Natural killer cell (primary cell): Measurements from ENCODE around the gene DEPDC1. TPM values are rescaled to one million over a fixed set of nuclear protein-coding genes. Genes with fewer than 3 reads are reported as not detected.

ENCODE experiments used
- ATAC-seq, 3 donors: fragments of 150-1000 bp in 2 of 3; fragments of 200-7000 bp in 1 of 3; cut with Tn5 transposase; 1 replicate in 1 of 3; 2 replicates in 2 of 3; pipeline ENCODE4 v1.10.0; 2021; ENCODE audit warnings: mild to moderate bottlenecking in 2 of 3, moderate library complexity in 2 of 3
- DNase-seq, 2 donors: peaks; one replicate each; pipeline versions ENCODE4 v3.0.0 to v3.0.0-alpha.2; 2013 to 2021; ENCODE audit warnings: mixed read lengths in 1 of 2
- H3K27ac ChIP-seq: one replicate; pipeline ENCODE4 v1.5.1; 2013; ENCODE audit warnings: mild to moderate bottlenecking, low read length
- H3K27me3 ChIP-seq: one replicate; pipeline ENCODE4 v1.6.1; 2013; ENCODE audit warnings: low read length; ENCODE audit not compliant: control insufficient read depth, insufficient read depth
- H3K36me3 ChIP-seq: one replicate; pipeline ENCODE4 v1.6.1; 2013; ENCODE audit warnings: low read length; ENCODE audit not compliant: control insufficient read depth, insufficient read depth
- H3K4me1 ChIP-seq: one replicate; pipeline ENCODE4 v1.6.1; 2013; ENCODE audit warnings: low read length; ENCODE audit not compliant: control insufficient read depth, insufficient read depth
- H3K4me3 ChIP-seq: one replicate; pipeline ENCODE4 v1.5.1; 2013; ENCODE audit warnings: low read length
- H3K9me3 ChIP-seq: one replicate; pipeline ENCODE4 v1.6.1; 2013; ENCODE audit warnings: low read length; ENCODE audit not compliant: control insufficient read depth, insufficient read depth
- H3K27ac Mint-ChIP-seq, 2 donors: one replicate each; pipeline ENCODE4 v1.8.0; 2022; ENCODE audit warnings: mild to moderate bottlenecking in 2 of 2, mixed read lengths in 2 of 2, moderate library complexity in 1 of 2
- H3K27me3 Mint-ChIP-seq, 2 donors: one replicate each; pipeline ENCODE4 v1.8.0; 2022; ENCODE audit warnings: low read depth in 2 of 2, mixed read lengths in 2 of 2
- H3K36me3 Mint-ChIP-seq: one replicate; pipeline ENCODE4 v1.8.0; 2022; ENCODE audit warnings: mixed read lengths
- H3K4me1 Mint-ChIP-seq, 2 donors: one replicate each; pipeline ENCODE4 v1.8.0; 2022; ENCODE audit warnings: mixed read lengths in 2 of 2
- H3K4me3 Mint-ChIP-seq: one replicate; pipeline ENCODE4 v1.8.0; 2022; ENCODE audit warnings: mild to moderate bottlenecking, moderate library complexity, mixed read lengths
- H3K9me3 Mint-ChIP-seq, 2 donors: one replicate each; pipeline ENCODE4 v1.8.0; 2022; ENCODE audit warnings: mixed read lengths in 2 of 2
- WGBS: methylation state at CpG from one replicate; pipeline ENCODE4 v1.1.7; 2013; ENCODE audit warnings: missing lambda C conversion rate; ENCODE audit not compliant: insufficient coverage; 5-methylcytosine and 5-hydroxymethylcytosine counted together
- intact Hi-C: fragments of 100-400 bp; cut with micrococcal nuclease; formaldehyde crosslinking; loops from one replicate; pipeline ENCODE4 v1.14.2; 2022
- total RNA-seq, 4 donors: library from RNA; stranded (reverse); fragments of 120-200 nt in 1 of 4; gene quantifications; one replicate each; pipeline versions ENCODE4 v1.2.3 to v1.2.4, GENCODE V29; 2013 to 2022
- TF ChIP-seq, protein P1 (sequence below): fragments of 200-600 bp; IDR thresholded peaks from one replicate; pipeline ENCODE4 v1.8.0; 2022; ENCODE audit warnings: antibody characterized with exemption

DEPDC1 gene
- total RNA-seq, 3 donors from 2014 or later (not counting 1 experiment from before 2014, with no cell fraction given) = not detected

DNA sequence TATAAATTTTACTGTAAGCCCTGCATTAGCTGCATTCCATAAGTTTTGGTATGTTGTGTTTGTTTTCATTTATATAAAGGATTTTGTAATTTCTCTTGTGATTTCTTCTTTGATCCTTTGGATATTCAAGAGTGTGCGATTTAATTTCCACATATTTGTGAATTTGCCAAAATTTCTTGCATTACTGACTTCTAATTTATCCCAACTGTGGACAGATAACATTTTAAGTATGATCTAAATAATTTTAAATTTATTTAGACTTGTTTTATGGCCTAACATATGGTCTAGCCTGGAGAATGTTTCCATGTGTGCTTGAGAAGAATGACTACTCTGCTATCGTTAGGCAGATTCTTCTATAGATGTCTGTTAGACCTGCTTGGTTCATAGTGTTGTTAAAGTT lies 70.3 kb downstream of the DEPDC1 start:
- Mint-ChIP-seq H3K27me3 (no peaks in the 10 kb centered on the region), H3K36me3 (no peaks in the 10 kb centered on the region), H3K27ac (no peak overlapping the region), H3K4me1 (no peaks in the 10 kb centered on the region), H3K9me3 (peaks cover 2 to 5% of the 10 kb centered on the region in 2 donors), H3K4me3 (no peak overlapping the region)
- ATAC-seq = no peak
- H3K4me3 ChIP-seq = no peak overlapping the region
- H3K27me3 ChIP-seq = no peaks in the 10 kb centered on the region
- intact Hi-C loops = no loop called here
- no peak overlapping the region for H3K27ac ChIP-seq
- WGBS = 89% methylated on average over 1 of the region's 2 CpGs
- no peaks in the 10 kb centered on the region for H3K36me3 ChIP-seq
- H3K9me3 ChIP-seq = no peaks in the 10 kb centered on the region
- DNase-seq = no peak
- H3K4me1 ChIP-seq = no peaks in the 10 kb centered on the region
- TF ChIP-seq, protein P1, sequence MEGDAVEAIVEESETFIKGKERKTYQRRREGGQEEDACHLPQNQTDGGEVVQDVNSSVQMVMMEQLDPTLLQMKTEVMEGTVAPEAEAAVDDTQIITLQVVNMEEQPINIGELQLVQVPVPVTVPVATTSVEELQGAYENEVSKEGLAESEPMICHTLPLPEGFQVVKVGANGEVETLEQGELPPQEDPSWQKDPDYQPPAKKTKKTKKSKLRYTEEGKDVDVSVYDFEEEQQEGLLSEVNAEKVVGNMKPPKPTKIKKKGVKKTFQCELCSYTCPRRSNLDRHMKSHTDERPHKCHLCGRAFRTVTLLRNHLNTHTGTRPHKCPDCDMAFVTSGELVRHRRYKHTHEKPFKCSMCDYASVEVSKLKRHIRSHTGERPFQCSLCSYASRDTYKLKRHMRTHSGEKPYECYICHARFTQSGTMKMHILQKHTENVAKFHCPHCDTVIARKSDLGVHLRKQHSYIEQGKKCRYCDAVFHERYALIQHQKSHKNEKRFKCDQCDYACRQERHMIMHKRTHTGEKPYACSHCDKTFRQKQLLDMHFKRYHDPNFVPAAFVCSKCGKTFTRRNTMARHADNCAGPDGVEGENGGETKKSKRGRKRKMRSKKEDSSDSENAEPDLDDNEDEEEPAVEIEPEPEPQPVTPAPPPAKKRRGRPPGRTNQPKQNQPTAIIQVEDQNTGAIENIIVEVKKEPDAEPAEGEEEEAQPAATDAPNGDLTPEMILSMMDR = no peak

Other genes starting within 250 kb of the DEPDC1 start
- not detected for gene RPE65, start 47.1 kb downstream of the DEPDC1 start, total RNA-seq